GM13976 (cell line): ENCODE data around the gene RAB12.
A peak's percentile ranks its signal among the peaks of the same experiment; 100 is the strongest.
"Not testable (repeated sequence)": the region's sequence is repeated elsewhere in the genome, so short reads cannot be mapped to it uniquely, and the experiment has no call there.

Experiments
- DNase-seq: peaks from one replicate; pipeline ENCODE4 v3.0.0; 2012; ENCODE audit warnings: low spot score
- CTCF ChIP-seq: IDR thresholded peaks from 2 replicates; pipeline ENCODE4 v1.5.1; 2012; ENCODE audit warnings: borderline replicate concordance, mild to moderate bottlenecking; ENCODE audit not compliant: insufficient read depth; ENCODE audit errors: extremely low read depth, missing control alignments, control extremely low read depth
- in situ Hi-C: fragments of 300-500 bp; cut with MboI; formaldehyde crosslinking; loops from one replicate; pipeline ENCODE4 v1.12.0; 2022; ENCODE audit warnings: low sequenced_read_pairs, mixed read lengths, inconsistent platforms; ENCODE audit not compliant: unreplicated experiment

RAB12 gene

GRCh38 chr18:8619835-8620577 is 10.8 kb downstream of the RAB12 start:
- DNase-seq: no peak
- no peak for TF ChIP-seq CTCF
- in situ Hi-C loops: no loop called here

GRCh38 chr18:8620845-8621244 is 11.6 kb downstream of the RAB12 start:
- no peak for DNase-seq
- in situ Hi-C loops: no loop called here
- no peak for TF ChIP-seq CTCF

GRCh38 chr18:8622625-8623024 is 13.4 kb downstream of the RAB12 start:
- DNase-seq, in situ Hi-C loops: not testable (repeated sequence)

- no peak for TF ChIP-seq CTCF
- in situ Hi-C loops: no loop called here
- peak; percentile 35 for DNase-seq
Observed at GRCh38 chr18:8623549-8624106, 14.4 kb downstream of the RAB12 start.

- no peak for TF ChIP-seq CTCF
- in situ Hi-C loops: loop anchor here (25.0 kb wide), 1 partner anchor 912 kb away; no protein-coding TSS in a partner anchor
- DNase-seq: no peak
Observed at GRCh38 chr18:8625461-8626092, 16.3 kb downstream of the RAB12 start.

DNA sequence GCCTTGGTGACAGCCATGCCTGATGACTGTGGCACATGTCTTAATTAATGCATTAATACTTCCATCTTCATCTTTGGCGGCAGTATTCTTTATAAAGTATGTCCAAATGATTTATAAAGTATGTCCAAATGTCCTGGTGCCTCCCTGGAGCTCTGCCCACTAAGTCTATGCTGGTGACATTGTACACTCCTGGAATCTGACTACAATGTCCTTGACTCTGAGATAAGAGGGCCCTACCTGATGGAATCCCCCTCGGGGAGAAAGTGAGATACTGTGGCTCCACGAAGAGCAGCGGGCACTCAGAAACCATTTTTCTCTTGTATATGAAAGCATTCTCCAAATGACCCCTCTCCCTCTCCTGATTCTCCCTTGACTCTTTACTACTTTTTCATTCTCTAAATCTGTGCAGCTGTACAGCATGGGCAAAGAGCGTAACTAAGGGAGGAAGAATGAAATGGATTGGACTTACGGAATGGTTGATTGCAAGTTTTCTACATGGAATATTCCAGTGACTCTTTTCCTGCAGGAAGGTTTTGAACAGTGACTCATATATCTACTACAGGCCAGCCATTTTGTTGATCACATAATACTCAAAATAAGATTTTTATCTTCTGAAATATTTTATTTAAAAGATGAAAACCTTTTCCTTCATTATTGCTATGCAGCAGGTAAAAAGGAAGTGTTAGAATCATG is 17.3 kb downstream of the RAB12 start:
- in situ Hi-C loops: loop anchor here (25.0 kb wide), 1 partner anchor 911 kb away; no protein-coding TSS in a partner anchor
- DNase-seq: no peak
- no peak for TF ChIP-seq CTCF
